Upper lobe of left lung (tissue), 6 donors: ENCODE data around the gene ATF1. TPM values are rescaled to one million over a fixed set of nuclear protein-coding genes. Genes with fewer than 3 reads are reported as not detected.

Source experiments
- ATAC-seq, 2 donors: fragments of 200-7000 bp; cut with Tn5 transposase; one replicate each; pipeline ENCODE4 v1.9.1; 2022; ENCODE audit warnings: mild to moderate bottlenecking in 2 of 2, moderate library complexity in 2 of 2; ENCODE audit not compliant: low FRiP score in 2 of 2
- DNase-seq, 2 donors: peaks; one replicate each; pipeline ENCODE4 v3.0.0-alpha.2; 2019 to 2020
- H3K27ac ChIP-seq, 4 donors: fragments of 200-600 bp; sonication (generic); one replicate each; pipeline ENCODE4 v1.5.1; 2016 to 2019
- H3K27me3 ChIP-seq, 4 donors: fragments of 200-600 bp; sonication (generic); one replicate each; pipeline ENCODE4 v1.5.1; 2017 to 2019
- H3K36me3 ChIP-seq, 4 donors: fragments of 200-600 bp; sonication (generic); one replicate each; pipeline ENCODE4 v1.5.1; 2016 to 2019
- H3K4me1 ChIP-seq, 4 donors: fragments of 200-600 bp; sonication (generic); one replicate each; pipeline ENCODE4 v1.5.1; 2018 to 2019
- H3K4me3 ChIP-seq, 4 donors: fragments of 200-600 bp; sonication (generic); one replicate each; pipeline ENCODE4 v1.5.1; 2017 to 2019; ENCODE audit warnings: mild to moderate bottlenecking in 2 of 4, moderate library complexity in 1 of 4
- H3K9me3 ChIP-seq, 4 donors: fragments of 200-600 bp; sonication (generic); one replicate each; pipeline ENCODE4 v1.5.1; 2018 to 2019
- CTCF ChIP-seq, 6 experiments: fragments of 450-650 bp in 4 of 6; fragments of 200-600 bp in 2 of 6; sonication (generic) in 2 of 6; IDR thresholded peaks; one replicate each; pipeline ENCODE4 v1.5.1; 2016 to 2019; ENCODE audit warnings: antibody characterized with exemption in 6 of 6
- EP300 ChIP-seq, 4 donors: sonication (generic); formaldehyde crosslinking; IDR thresholded peaks; one replicate each; pipeline ENCODE4 v1.5.1; 2017; ENCODE audit warnings: antibody characterized with exemption in 4 of 4, control low read depth in 2 of 4
- POLR2A ChIP-seq, 4 donors: fragments of 450-650 bp; IDR thresholded peaks; one replicate each; pipeline ENCODE4 v1.5.1; 2016 to 2017; ENCODE audit warnings: antibody characterized with exemption in 4 of 4, mild to moderate bottlenecking in 2 of 4
- POLR2AphosphoS5 ChIP-seq, 2 donors: sonication (generic); formaldehyde crosslinking; IDR thresholded peaks; one replicate each; pipeline ENCODE4 v1.5.1; 2017; ENCODE audit warnings: antibody characterized with exemption in 2 of 2
- WGBS, 2 donors: methylation state at CpG; one replicate each; pipeline ENCODE4 v1.1.5; 2017 to 2018; 5-methylcytosine and 5-hydroxymethylcytosine counted together
- total RNA-seq, 6 donors: library from RNA; depleted of rRNA in 4 of 6; stranded (reverse); fragments of >200 nt in 4 of 6; gene quantifications; one replicate each; pipeline versions ENCODE4 v1.1.0 to v1.2.1, GENCODE V29; 2016 to 2021
- donor health status: DM: no; HTN: no; CAD: no; lungs with moderate emphysema.
- donor health status: DM: no; HTN: yes; CAD: no; lungs with severe emphysema.

The ATF1 gene
- total RNA-seq, 6 donors from 2014 or later, result 23.0 to 48.1 (median 33.9) TPM

GRCh38 chr12:50742776-50743175 lies 21.1 kb upstream of the ATF1 start:
- ATAC-seq, result no peak
- Histone ChIP-seq H3K4me1 (no peaks in the 10 kb centered on the region), H3K27me3 (no peaks in the 10 kb centered on the region), H3K4me3 (no peak overlapping the region), H3K36me3 (peaks cover 39 to 95% (median 70%) of the 10 kb centered on the region in 4 donors), H3K9me3 (no peaks in the 10 kb centered on the region), H3K27ac (no peak overlapping the region)
- TF ChIP-seq EP300 (IDR thresholded peaks at IDR 0.05) (no peak), POLR2A (IDR thresholded peaks at IDR 0.05) (no peak), POLR2AphosphoS5 (IDR thresholded peaks at IDR 0.05) (no peak), CTCF (IDR thresholded peaks at IDR 0.05) (no peak)
- 87 to 96% methylated on average over 7 of the region's 7 CpGs for WGBS, 2 donors
- DNase-seq, result no peak

- H3K27ac ChIP-seq, result no peak overlapping the region
- ATAC-seq (no peak), DNase-seq (peak in 1 of 2 donors; percentile 40)
- H3K36me3 ChIP-seq, result peaks cover 23 to 84% (median 41%) of the 10 kb centered on the region in 4 donors
- WGBS, 2 donors, result 68 to 70% methylated on average over 4 of the region's 4 CpGs
- H3K27me3 ChIP-seq, result no peaks in the 10 kb centered on the region
- no peak overlapping the region for H3K4me3 ChIP-seq
- H3K4me1 ChIP-seq, result no peaks in the 10 kb centered on the region
- no peaks in the 10 kb centered on the region for H3K9me3 ChIP-seq
- no peak for TF ChIP-seq POLR2AphosphoS5 (IDR thresholded peaks at IDR 0.05)
- TF ChIP-seq EP300 (IDR thresholded peaks at IDR 0.05), result no peak
- no peak for TF ChIP-seq POLR2A (IDR thresholded peaks at IDR 0.05)
- TF ChIP-seq CTCF (IDR thresholded peaks at IDR 0.05), result no peak
Measured at GRCh38 chr12:50745861-50746260, 18.0 kb upstream of the ATF1 start.

- Histone ChIP-seq H3K4me1 (no peaks in the 10 kb centered on the region), H3K36me3 (peaks cover 17 to 78% (median 36%) of the 10 kb centered on the region in 4 donors), H3K9me3 (no peaks in the 10 kb centered on the region), H3K27me3 (no peaks in the 10 kb centered on the region), H3K4me3 (no peak overlapping the region), H3K27ac (no peak overlapping the region)
- WGBS, 2 donors, result 81 to 90% methylated on average over 3 of the region's 3 CpGs
- no peak for TF ChIP-seq CTCF (IDR thresholded peaks at IDR 0.05)
- no peak for TF ChIP-seq EP300 (IDR thresholded peaks at IDR 0.05)
- no peak for TF ChIP-seq POLR2A (IDR thresholded peaks at IDR 0.05)
- TF ChIP-seq POLR2AphosphoS5 (IDR thresholded peaks at IDR 0.05), result no peak
- DNase-seq (no peak), ATAC-seq (no peak)
Measured at GRCh38 chr12:50746431-50746830, 17.5 kb upstream of the ATF1 start.

GRCh38 chr12:50747817-50748216 lies 16.1 kb upstream of the ATF1 start:
- peaks cover 10 to 66% (median 29%) of the 10 kb centered on the region in 4 donors for H3K36me3 ChIP-seq
- DNase-seq (no peak), ATAC-seq (no peak)
- H3K9me3 ChIP-seq, result no peaks in the 10 kb centered on the region
- H3K27ac ChIP-seq, result no peak overlapping the region
- WGBS, 2 donors, result 85 to 100% methylated on average over 1 of the region's 1 CpG
- H3K4me1 ChIP-seq, result no peaks in the 10 kb centered on the region
- no peaks in the 10 kb centered on the region for H3K27me3 ChIP-seq
- no peak overlapping the region for H3K4me3 ChIP-seq
- no peak for TF ChIP-seq EP300 (IDR thresholded peaks at IDR 0.05)
- TF ChIP-seq POLR2AphosphoS5 (IDR thresholded peaks at IDR 0.05), result no peak
- TF ChIP-seq POLR2A (IDR thresholded peaks at IDR 0.05), result no peak
- TF ChIP-seq CTCF (IDR thresholded peaks at IDR 0.05), result no peak

- WGBS, 2 donors, result 93% methylated on average over 2 of the region's 2 CpGs
- Histone ChIP-seq H3K27ac (no peak overlapping the region), H3K4me1 (no peaks in the 10 kb centered on the region), H3K27me3 (no peaks in the 10 kb centered on the region), H3K9me3 (no peaks in the 10 kb centered on the region), H3K4me3 (no peak overlapping the region), H3K36me3 (peaks cover 0 to 50% (median 16%) of the 10 kb centered on the region in 4 donors)
- DNase-seq (no peak), ATAC-seq (no peak)
- TF ChIP-seq POLR2A (IDR thresholded peaks at IDR 0.05), result no peak
- TF ChIP-seq EP300 (IDR thresholded peaks at IDR 0.05), result no peak
- TF ChIP-seq CTCF (IDR thresholded peaks at IDR 0.05), result no peak
- no peak for TF ChIP-seq POLR2AphosphoS5 (IDR thresholded peaks at IDR 0.05)
Measured at GRCh38 chr12:50749459-50749882, 14.4 kb upstream of the ATF1 start.
